Fibroblast of the aortic adventitia (primary cell): ENCODE results near the gene TTC12. TPM values are rescaled to one million over a fixed set of nuclear protein-coding genes. Genes with fewer than 3 reads are reported as not detected.

Experiments
- DNase-seq: peaks from one replicate; pipeline ENCODE4 v3.0.0-alpha.2; 2010; ENCODE audit warnings: low read depth
- H3K4me3 ChIP-seq: 2 replicates; pipeline ENCODE4 v1.5.1; 2011; ENCODE audit warnings: low read depth, mild to moderate bottlenecking, control low read depth, low read length, moderate library complexity
- total RNA-seq: library from RNA; depleted of rRNA; stranded (reverse); fragments of >200 nt; gene quantifications from 2 replicates; pipeline ENCODE4 v1.2.3, GENCODE V29; 2012; ENCODE audit warnings: low replicate concordance
- TF ChIP-seq, protein P1 (sequence below): IDR thresholded peaks from 2 replicates; pipeline ENCODE4 v1.5.1; 2011; ENCODE audit warnings: mild to moderate bottlenecking, low read length, control low read depth, inconsistent platforms; ENCODE audit not compliant: insufficient read depth

The TTC12 gene
- total RNA-seq, 1 donor: 9.8 TPM

DNA sequence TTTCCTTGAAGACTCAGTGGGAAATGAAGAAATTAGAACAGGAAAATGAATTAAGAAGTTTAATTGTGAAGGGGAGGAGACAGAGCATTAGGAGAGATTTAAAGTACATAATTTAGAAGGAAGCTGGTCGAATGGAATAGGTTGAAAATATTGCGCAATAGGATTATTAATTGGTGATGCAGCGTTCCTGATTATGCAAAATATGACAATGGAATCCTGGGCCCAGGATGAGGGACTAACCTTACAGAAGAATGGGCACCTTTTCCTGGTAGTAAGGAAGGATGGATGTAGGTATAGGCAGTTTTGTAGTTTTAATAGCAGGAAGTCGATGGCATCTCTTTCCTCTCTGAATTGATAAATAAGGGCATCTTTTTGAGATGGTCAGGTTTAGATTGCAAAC is 7.8 kb downstream of the TTC12 start:
- DNase-seq: no peak
- no peak overlapping the region for H3K4me3 ChIP-seq
- TF ChIP-seq, protein P1, sequence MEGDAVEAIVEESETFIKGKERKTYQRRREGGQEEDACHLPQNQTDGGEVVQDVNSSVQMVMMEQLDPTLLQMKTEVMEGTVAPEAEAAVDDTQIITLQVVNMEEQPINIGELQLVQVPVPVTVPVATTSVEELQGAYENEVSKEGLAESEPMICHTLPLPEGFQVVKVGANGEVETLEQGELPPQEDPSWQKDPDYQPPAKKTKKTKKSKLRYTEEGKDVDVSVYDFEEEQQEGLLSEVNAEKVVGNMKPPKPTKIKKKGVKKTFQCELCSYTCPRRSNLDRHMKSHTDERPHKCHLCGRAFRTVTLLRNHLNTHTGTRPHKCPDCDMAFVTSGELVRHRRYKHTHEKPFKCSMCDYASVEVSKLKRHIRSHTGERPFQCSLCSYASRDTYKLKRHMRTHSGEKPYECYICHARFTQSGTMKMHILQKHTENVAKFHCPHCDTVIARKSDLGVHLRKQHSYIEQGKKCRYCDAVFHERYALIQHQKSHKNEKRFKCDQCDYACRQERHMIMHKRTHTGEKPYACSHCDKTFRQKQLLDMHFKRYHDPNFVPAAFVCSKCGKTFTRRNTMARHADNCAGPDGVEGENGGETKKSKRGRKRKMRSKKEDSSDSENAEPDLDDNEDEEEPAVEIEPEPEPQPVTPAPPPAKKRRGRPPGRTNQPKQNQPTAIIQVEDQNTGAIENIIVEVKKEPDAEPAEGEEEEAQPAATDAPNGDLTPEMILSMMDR: no peak

DNA sequence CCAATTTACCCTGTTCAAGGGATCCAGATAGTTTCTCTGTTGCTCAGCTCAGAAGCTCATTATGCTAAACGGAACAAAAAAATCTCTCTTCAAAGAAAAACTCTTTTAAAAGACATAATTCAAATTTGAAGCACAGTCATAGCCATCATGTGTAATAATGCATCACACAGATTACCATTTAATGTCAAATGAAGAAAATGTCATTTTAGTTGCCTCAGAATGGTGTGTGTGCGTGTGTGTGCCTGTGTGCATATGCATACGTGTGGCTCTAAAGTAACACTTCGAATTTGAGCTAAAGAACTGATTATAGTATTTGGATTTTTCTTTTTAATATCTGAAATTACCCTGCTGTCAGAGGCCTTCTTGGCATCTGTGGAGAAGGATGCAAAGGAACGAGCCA is 9.9 kb downstream of the TTC12 start:
- H3K4me3 ChIP-seq: no peak overlapping the region
- DNase-seq: no peak
- TF ChIP-seq, protein P1: no peak

DNA sequence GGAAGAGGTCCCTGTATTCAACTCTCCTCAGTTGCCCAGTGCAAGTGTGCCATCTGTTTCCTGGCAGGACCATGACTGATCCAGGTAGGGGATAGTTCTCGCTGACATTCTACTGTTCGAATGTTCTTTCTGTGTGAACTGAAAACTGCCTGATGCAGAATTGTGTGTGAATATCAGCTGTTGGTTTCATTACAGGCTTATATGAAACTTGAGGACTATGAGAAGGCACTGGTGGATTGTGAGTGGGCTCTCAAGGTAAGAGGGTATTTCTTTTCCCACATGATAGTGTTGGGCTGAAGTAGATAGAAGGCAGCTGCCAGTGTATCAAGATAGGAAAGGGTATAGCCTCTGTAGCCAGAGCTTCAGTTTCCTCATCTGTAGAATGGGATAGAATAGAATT is 15.3 kb downstream of the TTC12 start:
- TF ChIP-seq, protein P1: no peak
- DNase-seq: no peak

DNA sequence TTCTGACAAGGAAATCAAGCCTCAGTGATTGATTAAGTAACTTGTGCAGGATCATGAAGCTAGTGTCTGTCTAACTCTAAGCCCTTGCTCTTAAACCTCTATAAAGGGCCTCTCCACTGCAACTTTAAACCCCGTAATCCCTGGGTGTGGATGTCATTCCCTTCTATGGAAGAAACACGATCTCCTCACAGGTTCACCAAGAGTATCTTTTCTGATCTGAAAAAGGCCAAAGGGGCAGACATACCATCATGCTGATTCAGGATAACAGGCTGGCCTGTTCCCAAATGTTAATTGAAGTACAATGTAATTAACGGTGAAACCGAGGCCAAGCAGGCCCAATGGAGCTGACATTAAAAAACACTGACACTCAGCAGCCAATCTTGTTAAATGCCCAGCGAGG is 17.1 kb downstream of the TTC12 start:
- TF ChIP-seq, protein P1: no peak
- H3K4me3 ChIP-seq: no peak overlapping the region
- no peak for DNase-seq

More for the DNA sequence above, 15.3 kb downstream of the TTC12 start:
- H3K4me3 ChIP-seq: no peak overlapping the region

DNA sequence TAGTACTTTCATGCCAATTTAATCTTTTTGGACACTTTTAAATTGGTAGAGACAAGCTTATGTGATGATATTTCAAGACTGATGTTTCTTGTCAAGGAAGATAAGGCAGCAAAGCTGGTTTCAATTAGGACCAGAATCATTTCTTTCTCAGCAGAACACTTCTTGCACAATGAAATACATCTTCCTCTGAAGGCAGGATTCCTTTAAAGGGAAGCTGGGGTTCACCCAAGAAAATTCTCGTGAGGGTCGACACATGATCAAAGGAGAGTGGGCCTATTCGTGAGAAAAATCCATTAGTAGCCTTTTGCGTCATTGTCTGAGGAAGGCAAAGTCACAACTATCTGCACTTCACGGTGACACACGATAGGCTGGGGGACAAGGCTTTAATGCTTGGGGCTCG is 17.6 kb downstream of the TTC12 start:
- peak; percentile 9 for DNase-seq
- H3K4me3 ChIP-seq: no peak overlapping the region
- TF ChIP-seq, protein P1: no peak

DNA sequence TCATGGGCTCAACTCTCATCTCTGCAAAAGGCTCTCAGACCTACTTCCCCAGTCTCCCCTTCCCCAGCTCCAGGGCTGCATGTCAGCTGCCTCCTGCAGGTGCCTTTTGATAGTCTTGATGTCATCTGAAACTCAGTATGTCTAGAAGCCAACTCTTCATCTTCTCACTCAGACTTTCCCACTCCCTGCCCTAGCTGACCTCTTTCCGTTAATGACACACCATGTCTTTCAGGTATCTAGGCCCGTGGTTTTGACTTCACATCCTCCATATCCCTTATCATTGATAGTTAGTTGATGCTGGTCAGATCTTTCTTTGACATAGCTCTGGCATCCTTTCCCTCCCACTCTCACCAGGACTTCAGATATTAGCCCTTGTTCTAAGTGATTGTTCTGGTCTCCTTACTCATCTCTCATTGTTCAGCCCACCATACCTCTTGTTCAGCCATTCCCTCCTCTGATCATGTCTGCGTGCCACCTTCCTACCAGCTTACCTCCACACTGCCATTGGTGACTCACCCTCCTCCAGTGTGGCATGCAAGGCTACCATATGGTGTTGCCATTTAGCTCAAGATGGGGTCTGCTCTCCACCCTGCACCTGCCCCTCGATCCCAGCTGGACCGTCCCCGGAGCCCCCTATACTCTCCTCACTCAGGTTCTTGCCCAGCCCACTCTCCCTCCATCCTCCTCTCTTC is 18.4 kb downstream of the TTC12 start:
- DNase-seq: no peak
- no peak overlapping the region for H3K4me3 ChIP-seq
- TF ChIP-seq, protein P1: no peak

DNA sequence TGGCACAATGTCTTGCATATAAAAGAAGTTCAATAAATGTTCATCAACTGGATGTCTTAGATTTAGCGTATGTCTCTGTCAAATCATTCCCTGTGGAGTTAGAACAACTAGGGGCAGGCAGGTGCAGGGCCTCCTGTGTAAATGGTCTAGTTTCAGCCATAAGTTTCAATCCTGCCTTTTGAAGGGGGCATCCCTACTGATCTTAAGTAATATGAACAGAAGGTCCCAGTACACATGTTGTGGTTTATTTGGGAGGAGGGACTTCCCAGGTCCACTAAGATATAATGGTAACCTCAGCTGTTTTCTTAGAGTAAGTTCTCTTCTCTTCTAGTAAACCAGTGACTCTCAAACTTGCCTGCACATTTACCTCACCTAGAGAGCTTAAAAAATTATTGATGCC is 19.8 kb downstream of the TTC12 start:
- DNase-seq: no peak
- TF ChIP-seq, protein P1: no peak
- no peak overlapping the region for H3K4me3 ChIP-seq
